Renal cortical epithelial cell (primary cell): ENCODE data around the gene TPX2. TPM values are rescaled to one million over a fixed set of nuclear protein-coding genes. Genes with fewer than 3 reads are reported as not detected.
"Not testable (repeated sequence)": the region's sequence is repeated elsewhere in the genome, so short reads cannot be mapped to it uniquely, and the experiment has no call there.

Source experiments
- DNase-seq: peaks from one replicate; pipeline ENCODE4 v3.0.0-alpha.2; 2011; ENCODE audit warnings: low read depth
- total RNA-seq: library from RNA; depleted of rRNA; stranded (reverse); fragments of >200 nt; gene quantifications from 2 replicates; pipeline ENCODE4 v1.2.3, GENCODE V29; 2014

The TPX2 gene
- total RNA-seq, 1 donor from 2014 or later: 7.2 TPM

DNA sequence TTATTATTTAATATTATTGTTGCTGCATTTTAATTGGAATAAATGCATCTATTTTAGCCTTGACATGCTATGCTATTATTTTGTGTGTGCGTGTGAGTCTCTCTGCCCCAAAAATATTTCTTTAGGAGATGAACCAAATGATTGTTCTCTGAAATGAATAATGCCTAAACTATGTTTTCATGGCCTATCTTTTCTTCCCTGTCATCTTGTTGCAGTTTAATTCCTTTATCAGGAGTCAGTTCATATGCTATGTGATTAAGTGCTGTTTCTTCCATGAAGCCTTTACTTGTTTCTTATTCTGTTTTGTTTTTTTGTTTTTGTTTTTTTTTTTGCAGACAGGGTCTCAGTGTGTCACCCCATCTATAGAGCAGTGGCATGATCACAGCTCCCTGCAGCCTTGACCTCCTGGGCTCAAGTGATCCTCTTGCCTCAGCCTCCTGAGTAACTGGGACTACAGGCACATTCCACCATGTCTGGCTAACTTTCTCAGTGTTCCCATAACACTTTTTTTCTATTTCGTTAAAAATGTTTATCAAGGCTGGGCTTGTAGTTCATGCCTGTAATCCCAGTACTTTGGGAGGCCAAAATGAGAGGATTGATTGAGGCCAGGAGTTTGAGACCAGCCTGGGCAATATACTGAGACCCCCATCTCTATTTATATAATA lies 25.7 kb downstream of the TPX2 start:
- no peak for DNase-seq

DNA sequence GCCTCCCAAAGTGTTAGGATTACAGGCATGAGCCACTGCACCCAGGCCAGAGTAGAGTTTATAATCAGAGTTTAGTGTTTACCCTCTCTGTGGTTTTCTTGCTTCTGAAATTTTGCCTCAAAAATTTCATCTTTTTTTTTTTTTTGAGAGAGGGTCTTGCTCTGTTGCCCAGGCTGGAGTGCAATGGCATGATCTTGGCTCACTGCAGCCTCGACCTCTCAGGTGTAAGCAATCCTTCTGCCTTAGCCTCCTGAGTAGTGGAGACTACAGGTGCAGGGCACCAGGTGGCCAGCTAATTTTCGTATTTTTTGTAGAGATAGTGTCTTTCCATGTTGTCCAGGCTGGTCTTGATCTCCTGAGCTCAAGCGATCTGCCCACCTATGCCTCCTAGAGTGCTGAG lies 28.7 kb downstream of the TPX2 start:
- no peak for DNase-seq

DNA sequence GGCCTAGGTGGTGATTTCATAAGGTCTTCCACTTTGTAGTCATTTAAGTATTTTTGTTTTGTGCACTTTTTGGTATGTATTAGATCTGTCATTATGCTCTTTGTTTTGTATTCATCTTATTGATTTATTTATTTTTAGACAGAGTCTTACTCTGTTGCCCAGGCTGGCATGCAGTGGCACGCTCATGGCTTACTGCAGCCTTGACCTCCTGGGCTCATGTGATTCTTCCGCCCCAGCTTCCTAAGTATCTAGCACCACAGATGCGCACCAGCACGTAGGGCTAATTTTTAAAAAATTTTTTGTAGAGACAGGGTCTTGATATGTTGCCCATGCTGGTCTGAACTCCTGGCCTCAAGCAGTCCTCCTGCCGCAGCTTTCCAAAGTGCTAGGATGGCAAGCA lies 30.6 kb downstream of the TPX2 start:
- no peak for DNase-seq

- no peak for DNase-seq
Measured at GRCh38 chr20:31770243-31770642, 31.2 kb downstream of the TPX2 start.

DNA sequence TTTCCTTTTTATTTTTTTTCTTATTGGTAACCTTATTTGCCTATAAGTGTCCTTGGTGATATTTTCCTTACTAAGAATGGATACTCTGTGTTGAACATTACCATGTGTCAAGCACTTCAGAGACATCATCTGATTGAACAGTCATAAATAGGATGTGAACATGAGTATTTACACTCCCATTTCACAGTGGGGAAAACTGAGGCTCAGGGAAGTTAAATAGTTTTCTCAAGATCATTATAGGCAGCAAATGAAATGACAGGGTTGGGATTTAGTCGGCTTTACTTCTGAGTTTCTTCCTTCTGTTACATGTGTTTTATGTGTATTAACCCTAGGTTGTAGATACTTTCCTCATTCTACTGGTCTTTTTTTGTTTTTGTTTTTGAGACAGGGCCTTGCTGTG lies 35.3 kb downstream of the TPX2 start:
- no peak for DNase-seq

DNA sequence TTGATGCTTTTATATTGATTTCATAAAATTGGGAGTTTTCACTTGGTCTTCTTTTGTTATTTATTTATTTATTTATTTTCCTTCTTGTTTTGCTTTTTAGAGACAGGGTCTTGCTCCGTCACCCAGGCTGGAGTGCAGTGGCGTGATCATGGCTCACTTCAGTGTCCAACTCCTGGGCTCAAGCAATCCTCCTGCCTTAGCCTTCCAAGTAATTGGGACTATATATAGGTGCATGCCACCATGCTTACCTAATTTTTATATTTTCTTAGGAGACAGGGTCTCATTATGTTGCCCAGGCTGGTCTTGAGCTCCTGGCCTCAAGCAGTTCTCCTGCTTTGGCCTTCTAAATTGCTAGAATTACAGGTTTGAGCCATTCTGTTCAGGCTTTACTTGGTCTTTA lies 41.7 kb downstream of the TPX2 start:
- DNase-seq: no peak

DNA sequence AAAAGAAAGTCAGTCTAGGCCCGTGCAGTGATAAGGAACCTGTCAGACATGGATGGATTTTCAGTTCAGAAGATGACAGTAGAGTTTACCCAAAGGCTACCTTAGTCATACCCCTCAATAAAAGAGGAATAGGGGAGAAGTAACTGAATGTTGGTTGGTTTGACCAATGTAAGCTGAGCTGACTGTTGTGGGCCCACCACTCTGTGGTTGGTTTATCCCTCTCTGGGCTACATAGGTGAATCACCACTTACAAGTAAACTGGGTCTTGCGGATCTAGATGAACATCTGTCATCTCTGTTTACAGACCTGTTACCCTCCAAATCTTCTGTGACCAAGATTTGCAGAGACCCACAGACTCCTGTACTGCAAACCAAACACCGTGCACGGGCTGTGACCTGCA lies 42.9 kb downstream of the TPX2 start:
- DNase-seq: no peak

DNA sequence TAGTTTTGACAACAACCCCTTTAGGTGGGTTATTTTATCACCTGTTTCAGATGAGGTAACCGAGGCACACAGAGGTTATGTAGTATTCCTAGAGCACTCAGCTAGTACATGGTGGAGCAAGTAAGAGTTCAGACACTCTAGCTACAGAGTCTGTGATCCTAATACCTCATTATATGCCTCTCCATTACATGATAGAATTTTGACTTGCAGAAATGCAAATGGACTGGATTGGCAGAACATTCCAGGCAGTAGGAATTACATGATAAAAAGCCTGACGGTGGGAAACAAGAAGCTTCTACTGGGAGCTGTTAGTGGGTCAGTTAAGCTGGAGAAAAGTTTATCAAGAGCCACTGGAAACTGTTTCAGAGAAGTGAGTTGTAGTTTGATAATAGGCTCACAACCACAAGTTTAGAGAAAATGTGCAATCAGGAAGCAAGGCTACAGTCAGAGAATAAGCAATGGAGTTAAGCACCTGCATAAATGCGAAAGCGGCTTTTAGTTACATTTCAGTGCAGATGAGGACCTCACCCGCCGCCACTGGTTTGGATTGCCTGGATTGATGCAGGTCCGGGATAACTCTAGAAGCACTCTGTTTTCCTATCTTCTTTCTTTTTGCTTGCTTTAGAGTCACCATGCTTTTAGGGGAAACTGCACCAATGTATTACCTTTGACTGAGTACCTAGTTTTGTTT lies 45.4 kb downstream of the TPX2 start:
- DNase-seq: no peak

DNA sequence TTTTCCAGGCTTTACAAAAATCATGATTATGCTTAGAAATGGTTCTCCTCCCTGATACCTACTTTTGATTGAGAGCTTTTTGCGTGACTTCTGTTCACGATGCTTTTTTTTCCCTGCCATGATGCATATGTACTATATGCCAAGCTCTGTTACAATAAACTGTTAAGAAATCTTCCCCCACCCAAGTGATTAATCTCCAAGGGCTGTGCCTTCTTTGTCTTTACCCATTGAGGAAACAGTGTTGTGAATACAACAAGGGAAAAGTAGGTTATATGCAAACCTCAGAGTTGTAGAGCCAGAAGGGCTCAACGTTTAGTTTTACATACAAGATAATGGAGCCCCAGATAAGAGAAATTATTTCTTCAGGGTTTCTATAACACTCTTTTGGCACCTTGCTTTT lies 46.0 kb downstream of the TPX2 start:
- DNase-seq: no peak

GRCh38 chr20:31788578-31788977 lies 49.5 kb downstream of the TPX2 start:
- DNase-seq: no peak

- peak; percentile 76 for DNase-seq
Measured at GRCh38 chr20:31790401-31790800, 51.3 kb downstream of the TPX2 start.

DNA sequence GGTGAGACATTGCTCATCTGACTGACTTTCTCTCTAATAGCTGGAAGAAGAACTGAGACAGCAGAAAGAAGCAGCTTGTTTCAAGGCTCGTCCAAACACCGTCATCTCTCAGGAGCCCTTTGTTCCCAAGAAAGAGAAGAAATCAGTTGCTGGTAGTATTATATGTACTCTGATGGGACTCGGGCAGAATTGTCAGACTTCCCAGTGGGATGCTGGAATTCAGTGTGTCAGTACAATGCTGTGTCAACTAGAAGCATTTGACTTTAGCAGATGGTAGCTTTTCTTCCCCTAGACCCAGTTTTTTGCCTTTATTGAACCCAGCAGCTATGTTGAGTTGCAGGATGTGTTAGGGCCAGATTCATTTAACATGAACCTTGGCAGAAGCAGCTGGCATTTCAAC lies 58.3 kb downstream of the TPX2 start:
- no peak for DNase-seq

GRCh38 chr20:31801508-31801907 lies 62.4 kb downstream of the TPX2 start:
- no peak for DNase-seq

DNA sequence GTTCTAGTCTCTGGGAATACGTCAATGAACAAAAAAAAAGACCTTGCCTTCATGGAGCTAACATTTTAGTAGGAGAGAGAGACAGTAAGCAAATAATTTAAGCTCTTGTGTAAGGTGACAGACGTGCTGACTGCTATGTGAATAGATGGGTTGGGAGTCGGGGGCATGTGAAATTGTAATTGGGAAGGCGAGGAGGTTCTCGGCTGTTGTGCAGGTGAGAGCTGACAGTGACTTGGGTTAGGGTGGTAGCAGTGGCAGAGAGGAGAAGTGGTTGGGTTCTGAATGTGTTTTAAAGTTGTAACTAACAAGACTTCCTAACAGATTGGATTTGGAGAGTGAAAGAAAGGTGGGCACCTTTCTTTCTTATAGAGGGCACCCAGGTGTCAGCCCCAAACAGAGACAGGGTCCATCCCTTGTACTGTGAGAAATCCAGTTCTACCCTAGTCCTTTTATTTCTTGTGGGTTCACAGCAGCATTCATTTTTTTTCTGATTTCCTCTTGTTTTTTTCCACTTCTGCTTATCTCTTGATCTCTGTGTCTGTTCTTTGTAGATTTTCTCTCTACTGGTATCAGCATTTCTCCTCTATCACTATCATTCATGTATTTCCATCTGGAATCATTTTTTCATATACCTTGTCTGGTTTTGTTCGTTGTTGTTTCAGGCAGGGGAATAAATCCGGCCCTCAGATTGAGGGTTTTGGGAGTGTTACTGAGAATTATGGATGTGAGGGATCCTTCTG lies 64.6 kb downstream of the TPX2 start:
- DNase-seq: no peak

DNA sequence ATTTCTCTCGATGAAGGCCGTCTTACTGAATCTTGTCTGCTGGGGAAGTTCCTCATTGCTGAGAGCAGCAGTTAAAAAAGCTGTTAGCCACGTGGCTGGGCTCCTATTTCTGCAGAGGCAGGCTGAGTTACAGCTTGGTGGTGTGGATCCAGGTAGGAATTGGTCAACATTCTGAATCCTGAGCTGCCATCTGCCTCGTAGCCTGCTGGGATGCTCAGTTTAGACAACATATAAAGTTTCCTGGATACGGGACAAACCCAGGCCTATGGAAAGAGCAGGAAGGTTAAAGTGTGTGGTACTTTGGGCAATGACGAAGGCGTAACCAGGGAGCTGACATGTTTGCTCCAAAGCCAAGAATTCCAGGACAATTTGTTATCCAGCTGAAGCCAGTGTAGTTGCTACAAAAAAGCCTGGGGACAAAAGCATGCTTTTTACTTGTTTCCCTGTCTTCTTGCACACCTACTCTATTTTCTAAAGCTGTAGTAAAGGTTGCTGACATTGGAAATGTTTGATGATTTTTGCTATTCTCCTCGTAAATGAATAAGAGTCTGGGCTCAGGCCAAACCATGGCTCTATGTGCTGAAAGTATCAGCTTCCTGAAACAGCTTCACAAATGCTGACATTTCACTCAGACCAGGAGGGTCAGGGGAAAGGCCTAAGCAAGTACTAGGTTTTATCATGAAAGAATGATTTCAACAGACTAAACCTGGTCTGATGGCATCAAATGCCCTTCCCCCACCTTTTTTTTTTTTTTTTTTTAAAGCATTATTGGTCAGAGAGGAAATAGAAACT lies 67.7 kb downstream of the TPX2 start:
- DNase-seq: peak; percentile 36

- DNase-seq: peak; percentile 22
Measured at GRCh38 chr20:31808481-31808880, 69.4 kb downstream of the TPX2 start.

DNA sequence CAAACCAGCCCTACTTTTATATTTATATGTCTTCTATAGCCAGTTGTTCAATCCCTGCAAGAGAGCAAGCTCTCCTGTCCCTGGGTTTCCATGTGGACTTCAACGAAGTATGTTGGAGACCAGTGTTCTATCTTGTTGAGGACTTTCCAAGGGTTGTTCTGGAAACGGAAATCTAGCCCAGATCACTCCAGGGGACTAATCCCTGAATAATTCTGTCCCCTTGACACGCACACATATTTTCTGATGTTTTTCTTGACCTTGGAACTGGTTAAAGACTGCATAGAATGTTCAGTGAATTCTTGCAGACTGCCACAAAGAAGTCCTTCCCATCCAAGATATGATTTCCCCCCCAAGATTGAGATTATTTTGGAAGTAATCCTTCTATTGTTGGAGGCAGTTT lies 70.6 kb downstream of the TPX2 start:
- no peak for DNase-seq

DNA sequence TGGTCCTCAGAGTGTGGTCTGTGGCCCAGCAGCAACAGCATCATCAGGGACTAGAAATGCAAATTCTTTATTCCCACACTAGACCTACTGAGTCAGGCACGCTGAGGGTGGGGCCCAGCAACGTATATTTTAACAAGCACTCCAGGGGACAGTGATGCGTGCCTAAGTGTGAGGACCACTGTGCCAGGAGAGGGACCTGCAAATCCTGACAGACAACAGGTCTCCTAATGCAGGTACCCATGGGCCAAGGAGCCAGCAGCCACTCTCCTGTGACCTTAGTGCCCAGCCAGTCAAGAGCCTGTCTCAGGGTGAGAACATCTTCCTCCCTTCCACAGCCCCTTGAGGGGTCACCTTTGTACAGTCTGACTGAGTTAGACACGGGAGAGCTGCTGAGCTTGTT lies 72.1 kb downstream of the TPX2 start:
- no peak for DNase-seq

DNA sequence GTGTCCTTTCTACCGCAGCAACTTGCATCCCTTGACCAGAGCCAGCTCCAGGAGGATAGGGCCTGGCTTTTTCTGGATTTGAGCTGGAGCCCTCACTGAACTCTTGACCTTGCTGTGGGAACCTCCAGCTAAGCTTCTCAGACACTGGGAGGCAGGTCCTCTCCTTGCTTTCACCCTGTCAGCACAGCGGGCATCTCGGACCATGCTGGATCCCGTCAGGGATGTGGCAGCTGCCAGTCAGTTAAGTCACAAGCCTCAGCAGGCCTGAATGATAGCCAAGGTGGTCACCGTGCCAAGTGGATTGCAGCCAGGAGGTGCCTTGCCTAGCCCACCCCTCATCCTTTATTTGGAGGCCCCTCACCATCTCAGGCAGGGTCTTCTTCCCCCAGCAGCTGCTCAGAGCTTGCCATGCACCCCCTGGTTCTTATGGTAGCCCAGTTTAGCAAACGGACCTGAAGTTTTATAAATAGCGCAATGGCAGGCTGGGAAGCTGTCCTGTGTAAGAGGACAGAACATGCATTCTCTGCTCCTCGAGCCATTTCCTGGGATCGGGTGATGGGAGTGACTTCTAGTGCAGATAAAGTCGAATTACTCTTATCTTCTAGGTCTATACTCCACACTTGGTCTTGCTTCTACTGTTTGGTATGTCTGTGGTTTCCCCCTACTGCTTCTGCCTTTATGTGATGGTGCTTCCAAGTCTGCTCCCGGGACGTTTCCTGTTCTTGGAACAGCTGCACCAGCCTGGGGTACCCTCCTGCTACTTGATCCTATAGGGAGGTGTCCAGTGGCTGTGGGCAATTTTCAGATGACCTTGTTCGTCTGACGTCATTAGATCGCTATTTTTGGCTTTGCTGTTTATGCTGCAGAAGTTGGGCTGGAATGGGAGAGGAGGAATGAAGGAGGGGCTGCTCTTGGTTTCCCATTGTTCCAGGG lies 73.0 kb downstream of the TPX2 start:
- DNase-seq: peak; percentile 41

GRCh38 chr20:31813611-31814010 lies 74.5 kb downstream of the TPX2 start:
- DNase-seq: no peak

GRCh38 chr20:31814142-31814541 lies 75.1 kb downstream of the TPX2 start:
- not testable (repeated sequence) for DNase-seq
